ACHN (cell line): ENCODE results near the gene APAF1.
"Not testable (repeated sequence)": the region's sequence is repeated elsewhere in the genome, so short reads cannot be mapped to it uniquely, and the experiment has no call there.

Source experiments
- DNase-seq: peaks from one replicate; pipeline ENCODE4 v3.0.0-alpha.2; 2015
- in situ Hi-C: cut with HindIII; loops from 2 replicates; pipeline ENCODE4 v1.10.0; 2017; ENCODE audit warnings: low sequenced_read_pairs, low pct_ligation_motif_present, low pct_unique_long_range_greater_than_20kb

APAF1 gene, protein sequence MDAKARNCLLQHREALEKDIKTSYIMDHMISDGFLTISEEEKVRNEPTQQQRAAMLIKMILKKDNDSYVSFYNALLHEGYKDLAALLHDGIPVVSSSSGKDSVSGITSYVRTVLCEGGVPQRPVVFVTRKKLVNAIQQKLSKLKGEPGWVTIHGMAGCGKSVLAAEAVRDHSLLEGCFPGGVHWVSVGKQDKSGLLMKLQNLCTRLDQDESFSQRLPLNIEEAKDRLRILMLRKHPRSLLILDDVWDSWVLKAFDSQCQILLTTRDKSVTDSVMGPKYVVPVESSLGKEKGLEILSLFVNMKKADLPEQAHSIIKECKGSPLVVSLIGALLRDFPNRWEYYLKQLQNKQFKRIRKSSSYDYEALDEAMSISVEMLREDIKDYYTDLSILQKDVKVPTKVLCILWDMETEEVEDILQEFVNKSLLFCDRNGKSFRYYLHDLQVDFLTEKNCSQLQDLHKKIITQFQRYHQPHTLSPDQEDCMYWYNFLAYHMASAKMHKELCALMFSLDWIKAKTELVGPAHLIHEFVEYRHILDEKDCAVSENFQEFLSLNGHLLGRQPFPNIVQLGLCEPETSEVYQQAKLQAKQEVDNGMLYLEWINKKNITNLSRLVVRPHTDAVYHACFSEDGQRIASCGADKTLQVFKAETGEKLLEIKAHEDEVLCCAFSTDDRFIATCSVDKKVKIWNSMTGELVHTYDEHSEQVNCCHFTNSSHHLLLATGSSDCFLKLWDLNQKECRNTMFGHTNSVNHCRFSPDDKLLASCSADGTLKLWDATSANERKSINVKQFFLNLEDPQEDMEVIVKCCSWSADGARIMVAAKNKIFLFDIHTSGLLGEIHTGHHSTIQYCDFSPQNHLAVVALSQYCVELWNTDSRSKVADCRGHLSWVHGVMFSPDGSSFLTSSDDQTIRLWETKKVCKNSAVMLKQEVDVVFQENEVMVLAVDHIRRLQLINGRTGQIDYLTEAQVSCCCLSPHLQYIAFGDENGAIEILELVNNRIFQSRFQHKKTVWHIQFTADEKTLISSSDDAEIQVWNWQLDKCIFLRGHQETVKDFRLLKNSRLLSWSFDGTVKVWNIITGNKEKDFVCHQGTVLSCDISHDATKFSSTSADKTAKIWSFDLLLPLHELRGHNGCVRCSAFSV (N-terminal part only)

GRCh38 chr12:98644712-98645571, at the start of gene APAF1, which contains the start of gene IKBIP:
APAF1 (plus strand) TSS chr12:98645290; CDS start chr12:98648360, 3,070 bp downstream.
IKBIP (minus strand) TSS chr12:98644788; CDS start chr12:98644701, 87 bp downstream.
- DNase-seq, result peak; percentile 99
- in situ Hi-C loops, result no loop called here

GRCh38 chr12:98597313-98597712, 47.8 kb upstream of the APAF1 start:
- DNase-seq, in situ Hi-C loops: not testable (repeated sequence)

GRCh38 chr12:98601924-98602323, 43.2 kb upstream of the APAF1 start:
- DNase-seq, result no peak
- in situ Hi-C loops, result no loop called here

GRCh38 chr12:98606359-98606988, 38.6 kb upstream of the APAF1 start:
- DNase-seq, result peak; percentile 35
- in situ Hi-C loops, result no loop called here

DNA sequence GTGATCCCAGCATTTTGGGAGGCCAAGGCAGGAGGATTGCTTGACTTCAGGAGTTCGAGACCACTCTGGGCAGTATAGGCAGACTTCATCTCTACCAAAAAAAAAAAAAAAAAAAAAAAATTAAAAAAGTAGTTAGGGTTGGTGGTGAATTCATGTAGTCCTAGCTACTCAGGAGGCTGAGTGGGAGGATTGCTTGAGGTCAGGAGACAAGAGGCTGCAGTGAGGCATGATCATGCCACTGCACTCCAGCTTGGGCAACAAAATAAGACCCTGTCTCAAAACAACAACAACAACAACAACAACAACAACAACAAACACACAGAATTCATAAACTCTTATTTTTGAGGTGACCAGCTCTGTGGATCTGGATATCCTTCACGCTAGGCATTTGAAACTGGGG, 34.5 kb upstream of the APAF1 start:
- in situ Hi-C loops, result no loop called here
- no peak for DNase-seq

DNA sequence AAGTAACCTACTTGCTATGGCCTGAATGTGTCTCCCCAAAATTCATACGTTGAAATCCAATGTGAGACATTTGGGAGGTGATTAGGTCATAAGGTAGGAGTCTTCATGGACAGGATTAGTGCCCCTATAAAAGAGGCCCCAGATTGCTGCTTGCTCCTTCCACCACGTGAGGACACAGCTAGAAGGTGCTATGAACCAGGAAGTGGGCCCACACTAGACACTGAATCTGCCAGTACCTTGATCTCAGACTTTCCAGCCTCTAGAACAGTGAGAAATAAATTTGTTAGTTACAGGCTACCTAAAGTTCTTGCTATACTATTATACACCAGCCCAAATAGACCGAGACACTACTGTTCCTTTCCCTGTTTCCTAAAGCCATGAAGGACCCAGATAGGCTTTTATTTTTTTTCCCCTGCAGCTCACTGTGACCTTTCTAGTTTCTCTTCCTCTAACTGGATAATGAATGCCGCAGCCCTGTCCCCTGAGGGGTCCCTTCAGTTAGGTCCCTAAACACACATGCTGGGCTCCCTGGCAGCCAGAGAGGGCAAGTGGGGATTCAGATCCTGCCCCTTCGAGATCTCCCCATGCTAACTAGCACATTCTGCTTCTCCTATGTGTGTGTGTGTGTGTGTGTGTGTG, 32.3 kb upstream of the APAF1 start:
- DNase-seq, result no peak
- in situ Hi-C loops, result no loop called here

- DNase-seq, result no peak
- in situ Hi-C loops, result no loop called here
Observed at GRCh38 chr12:98618952-98619351, 26.1 kb upstream of the APAF1 start.

DNA sequence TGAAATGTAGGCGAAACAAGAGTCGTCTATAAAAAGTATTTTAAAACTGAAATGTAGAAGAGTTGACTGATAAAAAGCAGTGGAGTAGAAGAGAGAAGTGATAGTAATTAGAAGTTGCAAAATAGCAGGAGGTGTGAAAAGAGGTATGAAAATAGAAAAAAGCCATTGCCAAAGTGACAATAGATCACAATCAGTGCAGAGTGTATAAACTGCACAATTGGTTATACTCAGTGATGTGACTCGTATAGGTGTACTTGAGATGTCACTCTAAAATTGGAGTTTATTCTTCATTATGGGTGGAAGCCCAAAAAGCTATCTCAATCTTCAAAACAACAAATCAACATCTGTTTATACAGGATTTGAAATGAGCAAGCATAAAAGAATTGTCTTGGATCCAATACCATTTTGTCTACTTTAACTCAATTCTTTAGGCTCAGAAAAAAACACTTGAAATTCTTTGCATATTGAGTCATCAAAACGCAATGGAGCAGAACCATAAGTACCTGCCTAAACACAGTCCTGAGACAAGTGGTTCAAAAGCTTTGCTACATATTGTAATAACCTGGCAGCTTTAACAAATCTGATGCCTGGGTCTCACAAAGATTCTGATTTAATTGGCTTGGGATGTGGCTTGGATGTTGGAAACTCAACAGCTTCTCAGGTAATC, 9.3 kb upstream of the APAF1 start:
- in situ Hi-C loops, result no loop called here
- peak; percentile 97 for DNase-seq

GRCh38 chr12:98637068-98637467, 8.0 kb upstream of the APAF1 start:
- in situ Hi-C loops, result no loop called here
- DNase-seq, result no peak

GRCh38 chr12:98638009-98638408, 7.1 kb upstream of the APAF1 start:
- in situ Hi-C loops, result no loop called here
- no peak for DNase-seq

DNA sequence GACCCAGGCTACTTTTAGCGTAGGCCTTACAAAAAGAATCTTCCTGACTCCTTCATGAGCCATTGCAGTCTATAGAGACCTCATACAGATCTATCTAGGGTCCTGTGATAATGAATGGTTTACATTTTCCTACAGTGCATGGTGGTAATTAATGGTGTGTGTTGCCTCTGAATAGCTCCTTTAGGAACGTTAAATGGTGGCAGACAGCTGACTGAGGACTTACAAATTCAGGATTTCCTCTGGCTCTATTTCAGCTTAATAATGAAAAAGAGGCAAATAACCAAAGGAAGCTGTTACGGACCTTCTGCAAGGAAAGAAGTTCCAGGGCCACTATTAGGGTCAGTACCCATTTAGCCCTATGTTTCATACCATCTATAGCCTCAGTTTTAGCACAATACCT, 5.6 kb upstream of the APAF1 start:
- in situ Hi-C loops, result no loop called here

DNA sequence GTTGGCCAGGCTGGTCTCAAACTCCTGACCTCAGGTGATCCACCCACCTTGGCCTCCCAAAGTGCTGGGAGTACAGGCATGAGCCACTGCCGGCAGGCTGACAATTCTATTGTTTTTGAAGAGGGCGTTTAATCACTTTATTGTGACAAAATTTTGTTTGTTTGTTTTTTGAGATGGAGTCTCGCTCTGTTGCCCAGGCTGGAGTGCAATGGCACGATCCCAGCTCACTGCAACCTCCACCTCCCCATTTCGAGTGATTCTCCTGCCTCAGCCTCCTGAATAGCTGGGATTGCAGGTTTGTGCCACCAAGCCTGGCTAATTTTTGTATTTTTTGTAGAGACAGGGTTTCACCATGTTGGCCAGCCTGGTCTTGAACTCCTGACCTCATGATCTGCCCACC, 2.3 kb upstream of the APAF1 start:
- DNase-seq, in situ Hi-C loops: not testable (repeated sequence)

More for the DNA sequence above, 5.6 kb upstream of the APAF1 start:
- no peak for DNase-seq

- DNase-seq, result no peak
Observed at GRCh38 chr12:98644433-98644711, 718 bp upstream of the APAF1 start.

GRCh38 chr12:98645572-98646067, 530 bp downstream of the APAF1 start:
- in situ Hi-C loops, result no loop called here
- peak; percentile 33 for DNase-seq

More at GRCh38 chr12:98644433-98644711, 718 bp upstream of the APAF1 start:
- in situ Hi-C loops, result no loop called here

GRCh38 chr12:98646294-98647090, 1.4 kb downstream of the APAF1 start:
- in situ Hi-C loops, result no loop called here

GRCh38 chr12:98651328-98651727, 6.2 kb downstream of the APAF1 start:
- in situ Hi-C loops, result no loop called here

More at GRCh38 chr12:98646294-98647090, 1.4 kb downstream of the APAF1 start:
- peak; percentile 50 for DNase-seq

More at GRCh38 chr12:98651328-98651727, 6.2 kb downstream of the APAF1 start:
- no peak for DNase-seq
